ENCODE data around the gene RBCK1.

The RBCK1 gene

DNA sequence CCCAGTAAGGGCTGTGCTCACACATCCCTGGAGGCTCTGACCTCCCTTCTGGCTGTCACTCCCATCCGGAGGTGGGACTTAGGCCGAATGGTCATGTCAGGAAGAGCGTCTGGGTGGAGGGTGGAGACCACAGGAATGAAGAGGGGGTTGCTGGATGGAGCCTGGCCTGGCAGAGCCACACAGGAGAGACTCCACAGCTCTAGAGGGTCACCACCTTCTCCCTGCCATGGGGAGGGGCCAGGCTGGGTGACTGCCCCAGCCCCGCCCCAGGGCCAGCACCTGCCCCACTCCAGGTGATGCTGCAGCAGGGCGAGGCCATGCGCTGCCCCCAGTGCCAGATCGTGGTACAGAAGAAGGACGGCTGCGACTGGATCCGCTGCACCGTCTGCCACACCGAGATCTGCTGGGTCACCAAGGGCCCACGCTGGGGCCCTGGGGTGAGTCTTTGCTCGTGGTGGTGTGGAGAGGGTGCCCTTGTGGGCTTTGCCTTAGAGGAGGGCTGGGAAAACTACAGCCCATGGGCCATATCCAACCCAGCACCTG, 20.6 kb downstream of the RBCK1 start:
- Histone ChIP-seq H3K9ac (ENCODE audit: low read depth, low read length) (no peak overlapping the region), H3K4me2 (ENCODE audit: low read length) (no peak overlapping the region), H3K36me3 (ENCODE audit: insufficient read depth, low read length) (peaks cover 50% of the 10 kb centered on the region), H3K27me3 (ENCODE audit: control insufficient read depth, insufficient read depth, low read length) (no peaks in the 10 kb centered on the region), H3K4me1 (ENCODE audit: control insufficient read depth, insufficient read depth, low read length) (peaks cover 1% of the 10 kb centered on the region), H3K9me3 (replicated peaks; ENCODE audit: low read length) (no peaks in the 10 kb centered on the region), H3K4me3 (ENCODE audit: low read length) (no peak overlapping the region)

- H3K4me1 ChIP-seq (ENCODE audit: control insufficient read depth, insufficient read depth, low read length), result peaks cover 3% of the 10 kb centered on the region
- H3K4me2 ChIP-seq (ENCODE audit: low read length), result no peak overlapping the region
- no peaks in the 10 kb centered on the region for H3K9me3 ChIP-seq (replicated peaks; ENCODE audit: low read length)
- no peak overlapping the region for H3K4me3 ChIP-seq (ENCODE audit: low read length)
- no peak overlapping the region for H3K9ac ChIP-seq (ENCODE audit: low read depth, low read length)
- no peaks in the 10 kb centered on the region for H3K27me3 ChIP-seq (ENCODE audit: control insufficient read depth, insufficient read depth, low read length)
- H3K36me3 ChIP-seq (ENCODE audit: insufficient read depth, low read length), result peaks cover 52% of the 10 kb centered on the region
Observed at GRCh38 chr20:430091-430999, 22.2 kb downstream of the RBCK1 start.

DNA sequence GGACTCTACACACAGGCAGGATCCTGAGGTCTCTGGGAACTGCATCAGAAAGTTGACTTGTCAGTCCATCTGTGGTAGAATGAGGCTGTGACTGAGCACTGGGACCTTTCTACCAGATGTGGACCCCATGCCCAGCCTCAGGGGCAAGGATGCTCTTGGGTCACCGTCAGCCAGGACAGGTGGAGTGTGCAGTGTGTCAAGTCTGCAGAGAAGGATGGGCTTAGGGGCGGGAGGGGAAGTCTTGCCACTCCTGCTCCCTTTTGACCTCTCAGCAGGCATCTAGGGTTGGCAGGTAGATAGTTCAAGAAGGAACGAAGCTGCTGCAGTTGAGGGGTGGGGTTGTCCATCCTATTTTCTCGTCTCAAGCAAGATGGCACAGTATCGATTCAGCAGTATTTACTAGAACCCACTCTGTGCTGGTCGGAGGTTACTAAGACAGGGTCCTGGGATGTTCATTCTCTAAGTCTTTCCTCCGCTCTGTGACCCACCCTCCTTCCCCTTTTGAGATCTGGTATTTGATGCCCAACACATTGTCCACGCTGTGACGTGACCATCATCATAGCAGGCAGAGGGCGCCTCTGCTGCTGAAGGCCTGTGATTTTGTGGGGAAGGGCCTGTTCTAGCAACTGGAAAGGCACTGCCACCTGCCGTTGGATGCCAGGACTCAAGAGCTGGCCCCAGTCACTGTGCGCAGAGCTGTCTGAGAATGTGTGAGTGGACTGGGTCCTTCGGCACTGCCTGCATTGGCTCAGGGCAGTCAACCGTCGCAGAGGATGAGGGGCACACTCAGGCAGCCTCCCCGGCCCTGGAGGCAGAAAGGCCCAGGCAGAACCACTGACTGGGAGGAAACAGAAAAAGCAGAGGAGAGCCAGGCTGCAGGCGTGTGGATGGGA, 23.2 kb downstream of the RBCK1 start:
- Histone ChIP-seq H3K36me3 (ENCODE audit: insufficient read depth, low read length) (peaks cover 61% of the 10 kb centered on the region), H3K9me3 (replicated peaks; ENCODE audit: low read length) (no peaks in the 10 kb centered on the region), H3K4me3 (ENCODE audit: low read length) (no peak overlapping the region), H3K9ac (ENCODE audit: low read depth, low read length) (no peak overlapping the region), H3K4me2 (ENCODE audit: low read length) (no peak overlapping the region), H3K27me3 (ENCODE audit: control insufficient read depth, insufficient read depth, low read length) (no peaks in the 10 kb centered on the region), H3K4me1 (ENCODE audit: control insufficient read depth, insufficient read depth, low read length) (peaks cover 3% of the 10 kb centered on the region)

- peaks cover 65% of the 10 kb centered on the region for H3K36me3 ChIP-seq (ENCODE audit: insufficient read depth, low read length)
- no peak overlapping the region for H3K4me3 ChIP-seq (ENCODE audit: low read length)
- H3K9me3 ChIP-seq (replicated peaks; ENCODE audit: low read length), result no peaks in the 10 kb centered on the region
- peaks cover 3% of the 10 kb centered on the region for H3K4me1 ChIP-seq (ENCODE audit: control insufficient read depth, insufficient read depth, low read length)
- H3K27me3 ChIP-seq (ENCODE audit: control insufficient read depth, insufficient read depth, low read length), result no peaks in the 10 kb centered on the region
- no peak overlapping the region for H3K4me2 ChIP-seq (ENCODE audit: low read length)
- no peak overlapping the region for H3K9ac ChIP-seq (ENCODE audit: low read depth, low read length)
Observed at GRCh38 chr20:432208-432607, 24.1 kb downstream of the RBCK1 start.

GRCh38 chr20:432677-433299, 24.7 kb downstream of the RBCK1 start:
- Histone ChIP-seq H3K36me3 (ENCODE audit: insufficient read depth, low read length) (peaks cover 65% of the 10 kb centered on the region), H3K4me1 (ENCODE audit: control insufficient read depth, insufficient read depth, low read length) (peaks cover 3% of the 10 kb centered on the region), H3K9ac (ENCODE audit: low read depth, low read length) (no peak overlapping the region), H3K4me3 (ENCODE audit: low read length) (no peak overlapping the region), H3K27me3 (ENCODE audit: control insufficient read depth, insufficient read depth, low read length) (no peaks in the 10 kb centered on the region), H3K9me3 (replicated peaks; ENCODE audit: low read length) (no peaks in the 10 kb centered on the region), H3K4me2 (ENCODE audit: low read length) (no peak overlapping the region)

DNA sequence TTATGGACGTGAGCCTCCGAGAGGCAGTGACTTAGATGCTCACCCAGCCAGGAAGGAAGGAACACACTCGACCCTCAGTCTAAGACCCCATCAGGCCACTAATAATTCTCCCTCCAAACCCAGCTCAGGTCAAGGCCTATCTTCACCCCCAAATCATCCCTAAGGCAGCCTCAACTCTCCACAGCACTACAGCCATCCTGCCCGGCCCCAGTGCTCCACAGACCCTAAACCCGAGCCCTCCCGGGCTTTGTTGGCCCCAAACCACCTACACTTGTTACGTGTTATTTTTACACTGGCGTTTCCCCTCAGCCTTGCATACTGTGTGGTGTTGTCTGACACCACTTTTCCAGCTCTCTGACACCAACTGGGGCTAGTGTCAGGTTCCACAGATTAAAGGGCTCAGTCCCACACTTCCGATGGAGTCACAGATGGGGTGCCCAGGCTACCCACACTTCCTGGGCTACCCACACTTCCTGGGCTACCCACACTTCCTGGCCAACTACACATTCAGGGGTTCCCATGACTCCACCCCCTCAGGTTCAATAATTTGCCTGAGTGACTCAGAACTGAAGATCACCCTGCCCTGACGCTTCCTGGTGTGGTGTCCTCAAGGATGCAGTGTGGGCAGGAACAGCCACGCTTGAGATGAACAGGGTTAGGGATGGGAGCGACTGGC, 25.3 kb downstream of the RBCK1 start:
- no peak overlapping the region for H3K4me3 ChIP-seq (ENCODE audit: low read length)

DNA sequence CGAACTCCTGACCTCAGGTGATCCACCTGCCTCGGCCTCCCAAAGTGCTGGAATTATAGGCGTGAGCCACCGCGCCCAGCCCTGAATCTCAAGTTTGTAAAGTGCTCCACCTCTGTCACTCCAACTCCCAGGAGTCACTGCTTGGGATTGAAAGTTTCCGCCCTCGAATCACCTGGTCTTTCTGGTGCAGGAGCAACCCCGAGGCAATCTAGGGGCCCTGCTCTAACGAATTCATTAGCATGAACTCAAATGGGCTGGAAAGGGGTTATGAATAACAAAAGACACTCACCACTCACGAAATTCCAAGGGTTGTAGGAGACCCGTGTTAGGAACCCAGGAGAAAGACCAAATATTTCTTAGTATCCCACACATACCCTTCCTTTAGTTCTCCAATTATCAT, 26.1 kb downstream of the RBCK1 start:
- Histone ChIP-seq H3K9me3 (replicated peaks; ENCODE audit: low read length) (no peaks in the 10 kb centered on the region), H3K4me1 (ENCODE audit: control insufficient read depth, insufficient read depth, low read length) (peaks cover 3% of the 10 kb centered on the region), H3K4me3 (ENCODE audit: low read length) (no peak overlapping the region), H3K36me3 (ENCODE audit: insufficient read depth, low read length) (peaks cover 68% of the 10 kb centered on the region), H3K27me3 (ENCODE audit: control insufficient read depth, insufficient read depth, low read length) (no peaks in the 10 kb centered on the region), H3K9ac (ENCODE audit: low read depth, low read length) (no peak overlapping the region), H3K4me2 (ENCODE audit: low read length) (no peak overlapping the region)

More for the DNA sequence above, 25.3 kb downstream of the RBCK1 start:
- H3K9ac ChIP-seq (ENCODE audit: low read depth, low read length), result no peak overlapping the region
- peaks cover 3% of the 10 kb centered on the region for H3K4me1 ChIP-seq (ENCODE audit: control insufficient read depth, insufficient read depth, low read length)
- no peak overlapping the region for H3K4me2 ChIP-seq (ENCODE audit: low read length)
- peaks cover 65% of the 10 kb centered on the region for H3K36me3 ChIP-seq (ENCODE audit: insufficient read depth, low read length)
- H3K27me3 ChIP-seq (ENCODE audit: control insufficient read depth, insufficient read depth, low read length), result no peaks in the 10 kb centered on the region
- H3K9me3 ChIP-seq (replicated peaks; ENCODE audit: low read length), result no peaks in the 10 kb centered on the region

DNA sequence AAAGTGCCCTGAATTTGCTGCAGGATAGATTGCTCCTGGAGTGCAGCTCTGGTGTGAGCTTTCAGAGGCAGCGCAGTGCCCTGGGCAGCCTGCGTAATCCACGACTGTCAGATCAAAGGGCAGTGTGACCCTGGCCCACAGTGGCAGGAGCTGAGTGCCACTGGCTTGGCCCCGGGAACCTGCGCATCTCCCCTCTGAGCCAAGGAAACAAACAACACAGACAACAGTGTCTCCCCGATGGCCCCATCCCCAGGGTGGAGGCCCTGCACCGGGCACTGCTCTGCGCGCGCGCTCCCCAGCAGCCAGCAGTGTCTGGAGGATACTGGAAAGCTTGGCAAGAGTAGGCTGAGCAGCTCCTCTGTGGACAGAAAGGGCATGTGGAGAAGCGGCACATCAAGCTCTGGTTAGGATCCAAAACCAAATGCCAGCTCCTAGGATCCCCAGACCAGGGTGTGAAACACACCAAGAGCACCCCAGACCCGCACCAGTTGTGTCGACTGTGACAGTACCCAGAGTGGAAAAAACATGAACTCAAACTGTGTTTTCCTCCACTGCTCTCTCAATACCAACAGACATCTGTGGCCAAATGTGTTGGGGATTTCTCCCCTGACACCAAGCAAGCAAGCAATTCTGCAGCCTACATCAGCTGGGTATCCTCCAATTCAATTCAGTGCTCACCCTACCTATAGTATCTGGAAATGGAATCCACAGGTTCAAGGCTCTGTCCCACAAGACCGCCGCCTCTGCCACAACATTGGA, 26.7 kb downstream of the RBCK1 start:
- Histone ChIP-seq H3K36me3 (ENCODE audit: insufficient read depth, low read length) (peaks cover 71% of the 10 kb centered on the region), H3K9me3 (replicated peaks; ENCODE audit: low read length) (no peaks in the 10 kb centered on the region), H3K4me2 (ENCODE audit: low read length) (no peak overlapping the region), H3K4me3 (ENCODE audit: low read length) (no peak overlapping the region), H3K27me3 (ENCODE audit: control insufficient read depth, insufficient read depth, low read length) (no peaks in the 10 kb centered on the region), H3K9ac (ENCODE audit: low read depth, low read length) (no peak overlapping the region), H3K4me1 (ENCODE audit: control insufficient read depth, insufficient read depth, low read length) (peaks cover 3% of the 10 kb centered on the region)

- no peaks in the 10 kb centered on the region for H3K27me3 ChIP-seq (ENCODE audit: control insufficient read depth, insufficient read depth, low read length)
- H3K36me3 ChIP-seq (ENCODE audit: insufficient read depth, low read length), result peaks cover 76% of the 10 kb centered on the region
Observed at GRCh38 chr20:435558-435957, 27.5 kb downstream of the RBCK1 start.

DNA sequence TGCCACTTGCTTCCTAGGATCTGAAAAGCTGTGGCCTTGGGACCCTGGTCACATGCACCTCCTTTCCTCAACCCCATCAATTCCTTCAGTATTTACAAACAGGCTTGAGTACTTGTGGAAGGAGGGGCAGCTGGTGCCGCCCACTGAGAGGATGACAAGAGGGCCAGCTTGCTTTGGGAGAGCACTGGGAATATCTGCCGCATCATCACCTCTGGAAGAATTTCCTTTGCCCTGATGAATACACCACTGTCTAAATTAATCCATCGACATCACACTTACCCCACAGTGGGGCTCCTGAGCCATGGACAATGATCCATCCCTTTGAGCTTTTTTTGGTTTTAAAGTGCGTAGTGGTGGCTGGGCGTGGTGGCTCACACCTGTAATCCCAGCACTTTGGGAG, 28.4 kb downstream of the RBCK1 start:
- Histone ChIP-seq H3K4me3 (ENCODE audit: low read length) (no peak overlapping the region), H3K9me3 (replicated peaks; ENCODE audit: low read length) (no peaks in the 10 kb centered on the region), H3K36me3 (ENCODE audit: insufficient read depth, low read length) (peaks cover 79% of the 10 kb centered on the region), H3K4me1 (ENCODE audit: control insufficient read depth, insufficient read depth, low read length) (peaks cover 3% of the 10 kb centered on the region), H3K9ac (ENCODE audit: low read depth, low read length) (no peak overlapping the region), H3K27me3 (ENCODE audit: control insufficient read depth, insufficient read depth, low read length) (no peaks in the 10 kb centered on the region), H3K4me2 (ENCODE audit: low read length) (no peak overlapping the region)

More at GRCh38 chr20:435558-435957, 27.5 kb downstream of the RBCK1 start:
- H3K4me3 ChIP-seq (ENCODE audit: low read length), result no peak overlapping the region
- H3K4me2 ChIP-seq (ENCODE audit: low read length), result no peak overlapping the region
- no peak overlapping the region for H3K9ac ChIP-seq (ENCODE audit: low read depth, low read length)
- peaks cover 3% of the 10 kb centered on the region for H3K4me1 ChIP-seq (ENCODE audit: control insufficient read depth, insufficient read depth, low read length)
- H3K9me3 ChIP-seq (replicated peaks; ENCODE audit: low read length), result no peaks in the 10 kb centered on the region
